Measurements from ENCODE around the gene PLK5. TPM values are rescaled to one million over a fixed set of nuclear protein-coding genes. Genes with fewer than 3 reads are reported as not detected.
A peak's percentile ranks its signal among the peaks of the same experiment; 100 is the strongest.

PLK5 gene
- total and polyA plus RNA-seq, 7 donors = 0.32 to 0.36 TPM; not detected in 5

DNA sequence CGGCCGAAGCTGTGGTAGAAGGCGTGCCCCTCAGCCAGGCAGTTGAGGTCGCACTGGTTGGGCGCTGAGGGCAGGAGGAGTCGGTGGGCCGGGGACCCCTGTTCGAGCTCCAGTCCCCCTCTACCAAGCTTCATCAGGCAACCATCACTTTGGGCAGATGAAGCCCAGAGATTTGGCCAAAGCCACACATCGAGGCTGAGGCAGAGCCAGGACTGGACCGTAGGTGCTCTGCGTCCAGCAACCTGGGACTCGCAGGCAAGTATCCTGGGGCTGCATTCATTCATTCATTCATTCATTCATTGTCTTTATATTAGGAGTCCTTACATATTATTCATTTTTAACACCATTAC lies 15.4 kb upstream of the PLK5 start:
- intact Hi-C loops (cut with DNase I) = loop anchor here (5.0 kb wide), 1 partner anchor 61 kb away; no protein-coding TSS in a partner anchor
- H3K4me3 ChIP-seq = peak overlapping the region in 3 of 4 donors; percentile 36 to 47 (median 44)
- peaks cover 0 to 4% (median 0%) of the 10 kb centered on the region in 4 donors for H3K9me3 ChIP-seq
- no peak for TF ChIP-seq POLR2A (IDR thresholded peaks at IDR 0.05)
- no peak for TF ChIP-seq EP300 (IDR thresholded peaks at IDR 0.05)
- TF ChIP-seq CTCF (IDR thresholded peaks at IDR 0.05) = no peak
- H3K36me3 ChIP-seq = no peaks in the 10 kb centered on the region
- 36 to 43% methylated on average over 12 of the region's 12 CpGs for WGBS, 2 donors
- DNase-seq = no peak
- peak overlapping the region; percentile 70 to 89 (median 82) for H3K27ac ChIP-seq
- H3K4me1 ChIP-seq = peaks cover 0 to 34% (median 27%) of the 10 kb centered on the region in 4 donors
- peaks cover 2 to 36% (median 31%) of the 10 kb centered on the region in 3 donors for H3K27me3 ChIP-seq

- H3K9me3 ChIP-seq = peaks cover 0 to 4% (median 0%) of the 10 kb centered on the region in 4 donors
- H3K4me1 ChIP-seq = peaks cover 0 to 33% (median 28%) of the 10 kb centered on the region in 4 donors
- peak overlapping the region in 1 of 4 donors; percentile 9 for H3K27ac ChIP-seq
- DNase-seq = no peak
- intact Hi-C loops (cut with DNase I) = loop anchor here (5.0 kb wide), 1 partner anchor 63 kb away; no protein-coding TSS in a partner anchor
- WGBS, 2 donors = 49 to 56% methylated on average over 11 of the region's 11 CpGs
- no peak overlapping the region for H3K4me3 ChIP-seq
- no peaks in the 10 kb centered on the region for H3K36me3 ChIP-seq
- peaks cover 0 to 36% (median 30%) of the 10 kb centered on the region in 3 donors for H3K27me3 ChIP-seq
- no peak for TF ChIP-seq POLR2A (IDR thresholded peaks at IDR 0.05)
- TF ChIP-seq CTCF (IDR thresholded peaks at IDR 0.05) = no peak
- no peak for TF ChIP-seq POLR2AphosphoS5 (IDR thresholded peaks at IDR 0.05)
- no peak for TF ChIP-seq EP300 (IDR thresholded peaks at IDR 0.05)
Measured at GRCh38 chr19:1509602-1510441, 14.1 kb upstream of the PLK5 start.

GRCh38 chr19:1510442-1510806 lies 13.5 kb upstream of the PLK5 start:
- 12 to 43% methylated on average over 25 of the region's 25 CpGs for WGBS, 2 donors
- no peak overlapping the region for H3K4me3 ChIP-seq
- intact Hi-C loops (cut with DNase I) = no loop called here
- TF ChIP-seq POLR2AphosphoS5 (IDR thresholded peaks at IDR 0.05) (no peak), POLR2A (IDR thresholded peaks at IDR 0.05) (no peak), CTCF (IDR thresholded peaks at IDR 0.05) (no peak), EP300 (IDR thresholded peaks at IDR 0.05) (no peak)
- peaks cover 0 to 4% (median 0%) of the 10 kb centered on the region in 4 donors for H3K9me3 ChIP-seq
- peaks cover 0 to 33% (median 28%) of the 10 kb centered on the region in 4 donors for H3K4me1 ChIP-seq
- peak overlapping the region in 1 of 4 donors; percentile 9 for H3K27ac ChIP-seq
- DNase-seq = no peak
- peaks cover 0 to 36% (median 30%) of the 10 kb centered on the region in 3 donors for H3K27me3 ChIP-seq
- H3K36me3 ChIP-seq = no peaks in the 10 kb centered on the region

DNA sequence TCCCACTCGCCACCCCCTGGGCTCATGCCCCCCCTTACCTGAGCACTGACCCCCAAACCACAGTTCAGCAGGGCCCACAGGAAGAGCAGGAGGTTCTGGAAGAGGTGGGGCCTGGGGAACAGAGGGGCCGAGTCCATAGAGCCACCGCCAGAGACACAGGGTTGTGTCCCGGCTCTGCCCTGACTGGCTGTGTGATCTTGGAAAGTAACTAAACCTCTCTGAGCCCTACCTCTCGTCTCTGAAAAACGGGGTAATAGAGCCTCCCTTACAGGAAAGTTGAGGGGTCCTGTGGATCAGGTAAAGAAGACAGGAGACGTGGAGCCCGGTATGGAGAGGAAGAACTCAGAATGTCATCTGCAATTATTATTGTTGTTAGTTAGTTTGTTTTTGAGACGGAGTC lies 13.1 kb upstream of the PLK5 start:
- H3K4me3 ChIP-seq = no peak overlapping the region
- no peak for DNase-seq
- no peak overlapping the region for H3K27ac ChIP-seq
- H3K36me3 ChIP-seq = no peaks in the 10 kb centered on the region
- peaks cover 0 to 33% (median 28%) of the 10 kb centered on the region in 4 donors for H3K4me1 ChIP-seq
- WGBS, 2 donors = 18 to 52% methylated on average over 9 of the region's 9 CpGs
- intact Hi-C loops (cut with DNase I) = no loop called here
- peaks cover 0 to 36% (median 30%) of the 10 kb centered on the region in 3 donors for H3K27me3 ChIP-seq
- TF ChIP-seq POLR2A (IDR thresholded peaks at IDR 0.05) (no peak), POLR2AphosphoS5 (IDR thresholded peaks at IDR 0.05) (no peak), EP300 (IDR thresholded peaks at IDR 0.05) (no peak), CTCF (IDR thresholded peaks at IDR 0.05) (no peak)
- H3K9me3 ChIP-seq = peaks cover 0 to 4% (median 0%) of the 10 kb centered on the region in 4 donors
